DMS 273 treated with DMSO at 0.1 percent for 48 hours (cell line): ENCODE results near the gene PMEPA1.

ENCODE experiments used
- DNase-seq: peaks from one replicate; lab custom pipeline; 2025; lab: John Stamatoyannopoulos, UW

Gene PMEPA1

GRCh38 chr20:57622579-57623381, 87.0 kb downstream of the PMEPA1 start:
- peak; percentile 3 for DNase-seq

GRCh38 chr20:57622201-57622570, 87.6 kb downstream of the PMEPA1 start:
- no peak for DNase-seq

GRCh38 chr20:57621421-57622200, 88.2 kb downstream of the PMEPA1 start:
- DNase-seq = no peak

- DNase-seq = no peak
These were observed 88.8 kb downstream of the PMEPA1 start for GRCh38 chr20:57620999-57621398.

- DNase-seq = no peak
These were observed 89.4 kb downstream of the PMEPA1 start, which contains the start of gene ZBP1 for GRCh38 chr20:57620274-57620990. ZBP1 (minus strand) TSS chr20:57620426; CDS start chr20:57620295, 131 bp downstream.

GRCh38 chr20:57619051-57619831, 90.6 kb downstream of the PMEPA1 start:
- DNase-seq = no peak

- DNase-seq = no peak
These were observed 91.1 kb downstream of the PMEPA1 start for GRCh38 chr20:57618764-57619050.

- DNase-seq = no peak
These were observed 91.6 kb downstream of the PMEPA1 start for GRCh38 chr20:57618091-57618763.

- DNase-seq = no peak
These were observed 92.6 kb downstream of the PMEPA1 start for GRCh38 chr20:57617079-57617795.

GRCh38 chr20:57616143-57616951, 93.5 kb downstream of the PMEPA1 start:
- no peak for DNase-seq

GRCh38 chr20:57615445-57615811, 94.4 kb downstream of the PMEPA1 start:
- no peak for DNase-seq

- DNase-seq = no peak
These were observed 95.0 kb downstream of the PMEPA1 start for GRCh38 chr20:57614490-57615444.

GRCh38 chr20:57613481-57613921, 96.3 kb downstream of the PMEPA1 start:
- no peak for DNase-seq

GRCh38 chr20:57612916-57613315, 96.9 kb downstream of the PMEPA1 start:
- DNase-seq = no peak

GRCh38 chr20:57612436-57612835, 97.4 kb downstream of the PMEPA1 start:
- no peak for DNase-seq

GRCh38 chr20:57611586-57612311, 98.1 kb downstream of the PMEPA1 start:
- DNase-seq = no peak

GRCh38 chr20:57610261-57610952, 99.4 kb downstream of the PMEPA1 start:
- no peak for DNase-seq

- DNase-seq = no peak
These were observed 100.0 kb downstream of the PMEPA1 start for GRCh38 chr20:57609842-57610167.
